HepG2 (cell line): ENCODE results near the gene VASN. TPM values are rescaled to one million over a fixed set of nuclear protein-coding genes. Genes with fewer than 3 reads are reported as not detected.
A peak's percentile ranks its signal among the peaks of the same experiment; 100 is the strongest.

ENCODE experiments used
- AGO1 ChIP-seq: fragments of 200-400 bp; formaldehyde crosslinking; IDR thresholded peaks from 2 replicates; pipeline ENCODE4 v1.6.1; 2017; ENCODE audit warnings: mild to moderate bottlenecking, low read depth, low read length, moderate library complexity; ENCODE audit not compliant: poor library complexity, severe bottlenecking
- ATF5 ChIP-seq: sonication (generic); formaldehyde crosslinking; IDR thresholded peaks from 2 replicates; pipeline ENCODE4 v1.4.0; 2020; ENCODE audit warnings: mild to moderate bottlenecking, low read depth, missing genetic modification reagents
- ELF1 ChIP-seq: sonication (generic); formaldehyde crosslinking; IDR thresholded peaks from 2 replicates; pipeline ENCODE4 v1.4.0; 2020; ENCODE audit warnings: missing genetic modification reagents
- IKZF5 ChIP-seq: IDR thresholded peaks from 2 replicates; pipeline ENCODE4 v1.6.1; 2018; ENCODE audit warnings: missing genetic modification reagents, mild to moderate bottlenecking, missing compliant biosample characterization
- KLF16 ChIP-seq, 2 experiments: sonication (generic) in 1 of 2; formaldehyde crosslinking in 1 of 2; IDR thresholded peaks; 2 replicates each; pipeline versions ENCODE4 v1.6.1 to v1.8.0; 2016 to 2023; ENCODE audit warnings: missing genetic modification reagents in 2 of 2, missing compliant biosample characterization in 1 of 2
- MAFG ChIP-seq: sonication (generic); formaldehyde crosslinking; IDR thresholded peaks from 2 replicates; pipeline ENCODE4 v1.5.1; 2020; ENCODE audit warnings: mild to moderate bottlenecking, missing genetic modification reagents
- MED13 ChIP-seq: sonication (generic); formaldehyde crosslinking; IDR thresholded peaks from 2 replicates; pipeline ENCODE4 v1.5.0; 2020; ENCODE audit warnings: missing genetic modification reagents
- NFE2 ChIP-seq: sonication (generic); formaldehyde crosslinking; IDR thresholded peaks from 2 replicates; pipeline ENCODE4 v1.4.0; 2020; ENCODE audit warnings: missing genetic modification reagents
- NFKBIZ ChIP-seq: IDR thresholded peaks from 2 replicates; pipeline ENCODE4 v1.6.1; 2018; ENCODE audit warnings: missing genetic modification reagents, missing compliant biosample characterization
- NR0B2 ChIP-seq: sonication (generic); formaldehyde crosslinking; IDR thresholded peaks from 2 replicates; pipeline ENCODE4 v1.4.0; 2020; ENCODE audit warnings: mild to moderate bottlenecking, missing genetic modification reagents
- NR3C1 ChIP-seq: sonication (generic); formaldehyde crosslinking; IDR thresholded peaks from 2 replicates; pipeline ENCODE4 v1.4.0; 2020; ENCODE audit warnings: missing genetic modification reagents
- PRMT3 ChIP-seq: sonication (generic); formaldehyde crosslinking; IDR thresholded peaks from 2 replicates; pipeline ENCODE4 v1.8.1; 2022; ENCODE audit warnings: low read depth, mild to moderate bottlenecking, moderate library complexity, missing genetic modification reagents, borderline replicate concordance
- RFX1 ChIP-seq: fragments of 450-650 bp; IDR thresholded peaks from 2 replicates; pipeline ENCODE4 v1.6.1; 2017
- SMAD1 ChIP-seq: sonication (generic); formaldehyde crosslinking; IDR thresholded peaks from 2 replicates; pipeline ENCODE4 v1.4.0; 2020; ENCODE audit warnings: missing genetic modification reagents, low read depth, mild to moderate bottlenecking, borderline replicate concordance
- SRSF9 ChIP-seq: fragments of 200-400 bp; formaldehyde crosslinking; IDR thresholded peaks from 2 replicates; pipeline ENCODE4 v1.6.1; 2018; ENCODE audit warnings: borderline replicate concordance, mild to moderate bottlenecking, low read depth, low read length; ENCODE audit not compliant: insufficient read depth, poor library complexity, severe bottlenecking
- TRIM24 ChIP-seq: sonication (generic); formaldehyde crosslinking; IDR thresholded peaks from 2 replicates; pipeline ENCODE4 v1.8.0; 2022; ENCODE audit warnings: mild to moderate bottlenecking, missing genetic modification reagents
- ZFP90 ChIP-seq: sonication (generic); formaldehyde crosslinking; IDR thresholded peaks from 2 replicates; pipeline ENCODE4 v1.8.0; 2022; ENCODE audit warnings: missing genetic modification reagents, mild to moderate bottlenecking, inconsistent platforms, borderline replicate concordance
- ZKSCAN8 ChIP-seq: IDR thresholded peaks from 2 replicates; pipeline ENCODE4 v1.6.1; 2016; ENCODE audit warnings: borderline replicate concordance, missing genetic modification reagents, missing compliant biosample characterization
- ZNF234 ChIP-seq: sonication (generic); formaldehyde crosslinking; conservative IDR thresholded peaks from 2 replicates; pipeline ENCODE4 v1.5.1; 2020; ENCODE audit warnings: mild to moderate bottlenecking, missing genetic modification reagents
- ZNF260 ChIP-seq: sonication (generic); formaldehyde crosslinking; IDR thresholded peaks from 2 replicates; pipeline ENCODE4 v1.4.0; 2020; ENCODE audit warnings: missing genetic modification reagents, low read depth, mild to moderate bottlenecking, borderline replicate concordance
- ZNF281 ChIP-seq: sonication (generic); formaldehyde crosslinking; IDR thresholded peaks from 2 replicates; pipeline ENCODE4 v1.4.0; 2020; ENCODE audit warnings: missing genetic modification reagents, borderline replicate concordance
- ZNF329 ChIP-seq: sonication (generic); formaldehyde crosslinking; IDR thresholded peaks from 2 replicates; pipeline ENCODE4 v1.9.0; 2021; ENCODE audit warnings: low read depth, mild to moderate bottlenecking, missing genetic modification reagents
- ZNF383 ChIP-seq: sonication (generic); formaldehyde crosslinking; IDR thresholded peaks from 2 replicates; pipeline ENCODE4 v1.4.0; 2020; ENCODE audit warnings: missing genetic modification reagents, mild to moderate bottlenecking, borderline replicate concordance
- ZNF784 ChIP-seq: sonication (generic); formaldehyde crosslinking; IDR thresholded peaks from 2 replicates; pipeline ENCODE4 v1.5.1; 2020; ENCODE audit warnings: missing genetic modification reagents, mild to moderate bottlenecking, borderline replicate concordance
- ZNF879 ChIP-seq: sonication (generic); formaldehyde crosslinking; IDR thresholded peaks from 2 replicates; pipeline ENCODE4 v1.8.1; 2023; ENCODE audit warnings: missing genetic modification reagents
- polyA plus RNA-seq, 8 experiments: library from polyadenylated mRNA; depleted of rRNA in 3 of 8; stranded (reverse) in 7 of 8; unstranded in 1 of 8; fragments of >200 nt; fragmentation: Illumina TruSeq in 4 of 8; extraction: Trizol in 4 of 8; gene quantifications; 2 replicates each; pipeline versions ENCODE4 v1.2.1 to v1.2.3, GENCODE V29; 2011 to 2016; ENCODE audit warnings: low read depth in 4 of 8, missing spikeins in 1 of 8, mixed read lengths in 1 of 8; ENCODE audit not compliant: insufficient read depth in 1 of 8
- total RNA-seq, 5 experiments: library from RNA; depleted of rRNA; stranded (reverse); fragments of >200 nt; fragmentation: Illumina TruSeq; extraction: Trizol; gene quantifications; 2 replicates each; pipeline ENCODE4 v1.2.3, GENCODE V29; 2016; ENCODE audit warnings: low read depth in 1 of 5

The VASN gene
- total and polyA plus RNA-seq, 2 of the 13 experiments (the other 11 are each of a cell fraction or from before 2014, with no cell fraction given), result 8.4 to 18.2 TPM

GRCh38 chr16:4367393-4367856 is 4.2 kb upstream of the VASN start (continued):
- TF ChIP-seq SRSF9 (no peak), ZNF879 (CRISPR knock-in tag) (no peak), RFX1 (no peak), ZNF383 (peak; percentile 61; the same call in 1 of the 2 replicates), NR3C1 (CRISPR knock-in tag) (no peak), ZFP90 (CRISPR knock-in tag) (no peak), NFE2 (no peak), KLF16 (CRISPR knock-in tag; IDR thresholded peaks at IDR 0.05) (no peak), ZNF784 (CRISPR knock-in tag) (no peak), ZKSCAN8 (no peak), ELF1 (CRISPR knock-in tag) (no peak), ZNF281 (CRISPR knock-in tag) (peak; percentile 98), ATF5 (CRISPR knock-in tag) (0 out of 2 replicates have a peak, but pooled peaks have one; percentile 58), MAFG (CRISPR knock-in tag) (0 out of 2 replicates have a peak, but pooled peaks have one; percentile 12), IKZF5 (CRISPR knock-in tag) (no peak), NR0B2 (CRISPR knock-in tag) (0 out of 2 replicates have a peak, but pooled peaks have one; percentile 46), ZNF329 (CRISPR knock-in tag) (no peak), PRMT3 (CRISPR knock-in tag) (no peak), NFKBIZ (CRISPR knock-in tag) (no peak; the same call in 1 of the 2 replicates), ZNF260 (CRISPR knock-in tag) (no peak), SMAD1 (CRISPR knock-in tag) (no peak), TRIM24 (CRISPR knock-in tag) (no peak), ZNF234 (CRISPR knock-in tag) (no peak), AGO1 (no peak), MED13 (CRISPR knock-in tag) (no peak)
